Dedifferentiated amniotic fluid mesenchymal stem cell (primary cell): ENCODE data around the gene RGS3.

ENCODE experiments used
- DNase-seq: peaks from one replicate; pipeline ENCODE4 v3.0.0-alpha.2; 2016; ENCODE audit errors: extremely low spot score

Gene RGS3

GRCh38 chr9:113511856-113512761, 48.6 kb downstream of the RGS3 start:
- DNase-seq = no peak

GRCh38 chr9:113513111-113513510, 49.6 kb downstream of the RGS3 start:
- DNase-seq = no peak

GRCh38 chr9:113513536-113513935, 50.0 kb downstream of the RGS3 start:
- DNase-seq = no peak

GRCh38 chr9:113514061-113514460, 50.5 kb downstream of the RGS3 start:
- no peak for DNase-seq

GRCh38 chr9:113514748-113515147, 51.2 kb downstream of the RGS3 start:
- DNase-seq = no peak

- no peak for DNase-seq
Observed at GRCh38 chr9:113515862-113516261, 52.3 kb downstream of the RGS3 start.

GRCh38 chr9:113516840-113517577, 53.5 kb downstream of the RGS3 start:
- DNase-seq = no peak

GRCh38 chr9:113519426-113520108, 56.0 kb downstream of the RGS3 start:
- DNase-seq = no peak

- no peak for DNase-seq
Observed at GRCh38 chr9:113520109-113520642, 56.6 kb downstream of the RGS3 start.

- DNase-seq = no peak
Observed at GRCh38 chr9:113521693-113522255, 58.2 kb downstream of the RGS3 start.

- DNase-seq = no peak
Observed at GRCh38 chr9:113522419-113522818, 58.9 kb downstream of the RGS3 start.

GRCh38 chr9:113522858-113523257, 59.3 kb downstream of the RGS3 start:
- no peak for DNase-seq

GRCh38 chr9:113523421-113524141, 60.1 kb downstream of the RGS3 start:
- no peak for DNase-seq

GRCh38 chr9:113524468-113524867, 60.9 kb downstream of the RGS3 start:
- no peak for DNase-seq

GRCh38 chr9:113525205-113525604, 61.7 kb downstream of the RGS3 start:
- DNase-seq = no peak

GRCh38 chr9:113525831-113526230, 62.3 kb downstream of the RGS3 start:
- no peak for DNase-seq

GRCh38 chr9:113526231-113526746, 62.8 kb downstream of the RGS3 start:
- DNase-seq = no peak

- DNase-seq = no peak
Observed at GRCh38 chr9:113526841-113527240, 63.3 kb downstream of the RGS3 start.

- DNase-seq = no peak
Observed at GRCh38 chr9:113528088-113528487, 64.6 kb downstream of the RGS3 start.

GRCh38 chr9:113528811-113529210, 65.3 kb downstream of the RGS3 start:
- no peak for DNase-seq
